SU-DHL-6 (cell line): Measurements from ENCODE around the gene TMEM238L.

Experiments used
- CTCF ChIP-seq: fragments of 200-600 bp; sonication (generic); IDR thresholded peaks from one replicate; pipeline ENCODE4 v1.5.1; 2017; ENCODE audit warnings: antibody characterized with exemption, mild to moderate bottlenecking, low read length, moderate library complexity; ENCODE audit not compliant: insufficient read depth, poor library complexity, severe bottlenecking
- EZH2phosphoT487 ChIP-seq: fragments of 200-600 bp; sonication (generic), shearing (Covaris generic); conservative IDR thresholded peaks from 2 replicates; pipeline ENCODE4 v1.6.1; 2018; ENCODE audit warnings: mild to moderate bottlenecking, antibody characterized with exemption, low read length, moderate library complexity, mixed read lengths

- TF ChIP-seq CTCF (no peak), EZH2phosphoT487 (no peak)
Measured at GRCh38 chr17:10777890-10778289, 26.0 kb downstream of the TMEM238L start.
